Measurements from ENCODE around the gene KCNB1.

GRCh38 chr20:49405062-49405683 is 77.3 kb downstream of the KCNB1 start:
- TF ChIP-seq POLR2A (IDR thresholded peaks at IDR 0.05) (no peak), CTCF (IDR thresholded peaks at IDR 0.05) (no peak)
